GM23248 (cell line): ENCODE results near the gene ARFGAP1.

ENCODE experiments used
- EZH2 ChIP-seq: fragments of 200-600 bp; sonication (generic); IDR thresholded peaks from 2 replicates; pipeline ENCODE4 v1.6.1; 2018; ENCODE audit warnings: antibody characterized with exemption, mild to moderate bottlenecking; ENCODE audit not compliant: insufficient read depth, poor library complexity, severe bottlenecking
- EZH2phosphoT487 ChIP-seq: fragments of 200-600 bp; sonication (generic); IDR thresholded peaks from 2 replicates; pipeline ENCODE4 v1.6.1; 2018; ENCODE audit warnings: antibody characterized with exemption, moderate library complexity, mild to moderate bottlenecking, low read depth; ENCODE audit not compliant: insufficient read depth

- no peak for TF ChIP-seq EZH2phosphoT487
- TF ChIP-seq EZH2: no peak
These were observed 17.6 kb downstream of the ARFGAP1 start for GRCh38 chr20:63290136-63290676.
